ENCODE data around the gene TMEM129. TPM values are rescaled to one million over a fixed set of nuclear protein-coding genes. Genes with fewer than 3 reads are reported as not detected.

The TMEM129 gene
- total RNA-seq (2013; cell fraction: nucleolus; rRNA removed): 20.1 and 24.9 TPM in 2 replicates
- 18.4 and 20.9 TPM in 2 replicates for total RNA-seq (2014; rRNA removed)
- 7.7 and 9.0 TPM in 2 replicates for total RNA-seq (2014; rRNA removed; fragmentation: Illumina TruSeq; extraction: Trizol)
- 19.3 and 20.4 TPM in 2 replicates for total RNA-seq (2021)
- 3.5 TPM for polyA plus RNA-seq (2011; ENCODE audit: low read depth)
- polyA plus RNA-seq (2011; rRNA removed): 4.0 and 8.6 TPM in 2 replicates
- polyA plus RNA-seq (2011; cell fraction: cytosol; rRNA removed): 15.0 and 28.3 TPM in 2 replicates
- polyA plus RNA-seq (2011; cell fraction: nucleus; rRNA removed): 37.7 and 44.3 TPM in 2 replicates
- 10.2 and 12.3 TPM in 2 replicates for polyA plus RNA-seq (2012)
- 2.1 and 7.2 TPM in 2 replicates for polyA plus RNA-seq (2014; fragmentation: Illumina TruSeq; extraction: Trizol)
- polyA plus RNA-seq (2014; fragmentation: Nextera tagmentation; extraction: Ambion mirVana): under 1 TPM; 0.19 to 0.46 TPM
- polyA plus RNA-seq (2014; rRNA removed): 24.9 and 25.1 TPM in 2 replicates
- polyA plus RNA-seq (2016; fragmentation: Nextera tagmentation; extraction: Ambion mirVana): 10 to 100 TPM; 17.3 to 23.2 TPM
- polyA minus RNA-seq (2011; rRNA and poly(A)+ RNA removed): 6.2 and 15.6 TPM in 2 replicates
- 6.4 and 6.9 TPM in 2 replicates for polyA minus RNA-seq (2011; cell fraction: cytosol; rRNA and poly(A)+ RNA removed)
- 7.4 and 9.1 TPM in 2 replicates for polyA minus RNA-seq (2011; cell fraction: nucleus; rRNA and poly(A)+ RNA removed)
- Bru-seq, nascent RNA: percentile 59 among the genes with signal in this experiment
- percentile 64 among the genes with signal in this experiment for BruChase-seq, experiment 1, labeled RNA remaining after a 6-hour chase
- percentile 64 among the genes with signal in this experiment for BruChase-seq, experiment 2, labeled RNA remaining after a 2-hour chase
- long read RNA-seq, experiment 1, partial matches to known transcripts: 1 of 4 reads
- long read RNA-seq, experiment 1, other reads (novel, unspliced or antisense): 1 of 4 reads
- long read RNA-seq, experiment 2: 0 reads

- Histone ChIP-seq H3K27me3 (replicated peaks in 1 of 2; ENCODE audit: control insufficient read depth in 2 of 2, insufficient read depth in 2 of 2, low read length in 1 of 2) (no peaks in the 10 kb centered on the region), H3K27ac (ENCODE audit: control insufficient read depth, insufficient read depth) (peak within 1 kb of the TSS; percentile 81), H3K9me3 (replicated peaks; ENCODE audit: control insufficient read depth, insufficient read depth, low read length) (no peaks in the 10 kb centered on the region), H2AFZ (ENCODE audit: control insufficient read depth, low read depth, low read length) (peak within 1 kb of the TSS; percentile 87), H3K79me2 (ENCODE audit: control insufficient read depth, insufficient read depth, low read length) (peaks cover 66% of the 10 kb centered on the region), H4K20me1 (ENCODE audit: control insufficient read depth, insufficient read depth) (peaks cover 4% of the 10 kb centered on the region), H3K9ac (ENCODE audit: control insufficient read depth, insufficient read depth, low read length) (peak within 1 kb of the TSS; percentile 91), H3K4me2 (ENCODE audit: control insufficient read depth, insufficient read depth) (peak within 1 kb of the TSS; percentile 99), H3K4me1 (ENCODE audit: control insufficient read depth, insufficient read depth, low read length) (peaks cover 30% of the 10 kb centered on the region), H3K4me3 (peak within 1 kb of the TSS; percentile 94), H3K36me3 (ENCODE audit: control insufficient read depth in 2 of 2, insufficient read depth in 2 of 2, low read length in 1 of 2) (peaks cover 11 to 18% of the 10 kb centered on the region in 2 experiments; a peak in 3 of 4 replicates)
- RAD21 ChIA-PET (ENCODE audit: unreplicated experiment): interaction anchor here (0.8 to 3.3 kb wide), 3 partner anchors 11 to 28 kb away, joined by 3 to 32 read pairs (median 3); no protein-coding TSS in a partner anchor
- peak; percentile 77 for DNase-seq (ENCODE audit: low read depth, low spot score)
- FAIRE-seq: peak; percentile 84
- peak; percentile 86 for ATAC-seq
- intact Hi-C loops (cut with micrococcal nuclease; ENCODE audit: unreplicated experiment) (loop anchor here (1.0 kb wide), 1 partner anchor 9 kb away; the partner anchor contains the start of gene SLBP), in situ Hi-C loops (cut with MboI) (no loop called here)
- SMC1A ChIA-PET (ENCODE audit: uncharacterized antibody, unreplicated experiment): interaction anchor here (0.7 to 11.0 kb wide), 4 partner anchors 9 to 28 kb away, joined by 3 to 132 read pairs (median 18); partner anchors contain the start of gene SLBP
- no TSS peak for BruUV-seq (replicated peaks)
- under 1% methylated on average over 38 of the region's 83 CpGs for WGBS (ENCODE audit: insufficient coverage, insufficient replicate concordance, low lambda C conversion rate, missing lambda C conversion rate)
- POLR2A ChIA-PET: interaction anchor here (0.7 to 3.8 kb wide), 9 partner anchors 8 to 133 kb away, joined by 3 to 34 read pairs (median 4); partner anchors contain the start of gene SLBP
- CTCF ChIA-PET: interaction anchor here (0.6 to 15.5 kb wide), 3 partner anchors 27 to 178 kb away, joined by 3 to 317 read pairs (median 3); no protein-coding TSS in a partner anchor
- TF ChIP-seq ZNF207 (IDR thresholded peaks at IDR 0.05; ENCODE audit: borderline replicate concordance) (no peak), RBBP5 (conservative IDR thresholded peaks at IDR 0.05) (no peak), IKZF1 (conservative IDR thresholded peaks at IDR 0.05) (peak; percentile 88), TCF12 (IDR thresholded peaks at IDR 0.05; ENCODE audit: low read depth, low read length) (peak; percentile 75; the same call in 1 of the 2 replicates), SPI1 (IDR thresholded peaks at IDR 0.05; ENCODE audit: borderline replicate concordance, insufficient read depth, low read depth, low read length) (no peak), NFYA (IDR thresholded peaks at IDR 0.05; ENCODE audit: borderline replicate concordance, low read depth, low read length) (no peak), CBX3 (IDR thresholded peaks at IDR 0.05; ENCODE audit: borderline replicate concordance, low read depth) (no peak), WRNIP1 (IDR thresholded peaks at IDR 0.05; ENCODE audit: borderline replicate concordance, low read depth, low read length) (no peak), FOXM1 (IDR thresholded peaks at IDR 0.05; ENCODE audit: low read depth, low read length) (no peak), SMAD5 (IDR thresholded peaks at IDR 0.05; ENCODE audit: low read depth) (no peak), GABPA (IDR thresholded peaks at IDR 0.05; ENCODE audit: low read depth) (no peak), ATF3 (IDR thresholded peaks at IDR 0.05; ENCODE audit: borderline replicate concordance, extremely low read depth, low read depth, low read length) (no peak), NFIC (IDR thresholded peaks at IDR 0.05; ENCODE audit: low read depth, low read length) (no peak), CEBPB (IDR thresholded peaks at IDR 0.05; ENCODE audit: borderline replicate concordance in 1 of 2, low read depth in 2 of 2, low read length in 2 of 2) (no peak), DPF2 (IDR thresholded peaks at IDR 0.05) (no peak), CTCF (IDR thresholded peaks at IDR 0.05 in 2 of 3, conservative IDR thresholded peaks at IDR 0.05 in 1 of 3; ENCODE audit: control insufficient read depth in 2 of 3, extremely low read depth in 1 of 3, insufficient read depth in 1 of 3, low read depth in 3 of 3, low read length in 3 of 3) (no peak), RCOR1 (conservative IDR thresholded peaks at IDR 0.05; ENCODE audit: low read depth, low read length) (0 out of 2 replicates have a peak, but pooled peaks have one; percentile 50), HCFC1 (IDR thresholded peaks at IDR 0.05; ENCODE audit: low read length) (peak; percentile 82), KAT2A (conservative IDR thresholded peaks at IDR 0.05; ENCODE audit: control insufficient read depth, low read depth, low read length) (no peak)
These were observed at the start of gene TMEM129, which contains the start of gene TACC3 for GRCh38 chr4:1721003-1721665. TSS of gene TMEM129 (minus strand) at chr4:1721323. CDS start at chr4:1720837, 486 bp downstream. TSS of gene TACC3 (plus strand) at chr4:1721521. CDS start at chr4:1723422, 1,901 bp downstream.

Measured in GM12878 (cell line).